Measurements from ENCODE around the gene DNAJB12.
"Not testable (repeated sequence)": the region's sequence is repeated elsewhere in the genome, so short reads cannot be mapped to it uniquely, and the experiment has no call there.

DNAJB12 gene

GRCh38 chr10:72386916-72387586, 32.3 kb upstream of the DNAJB12 start:
- Histone ChIP-seq H3K4me3 (ENCODE audit: low read depth, low read length) (no peak overlapping the region), H3K27ac (ENCODE audit: extremely low read depth, low read depth, low read length) (no peak overlapping the region), H3K9me3 (ENCODE audit: control insufficient read depth, insufficient read depth, low read depth, low read length) (no peaks in the 10 kb centered on the region), H3K36me3 (ENCODE audit: control insufficient read depth in 2 of 2, insufficient read depth in 1 of 2, low read length in 2 of 2) (no peaks in the 10 kb centered on the region), H3K4me1 (ENCODE audit: control insufficient read depth, insufficient read depth, low read length) (no peaks in the 10 kb centered on the region)
- no peak for TF ChIP-seq ZSCAN23 (tag by site-specific recombination; IDR thresholded peaks at IDR 0.05)
- no peak for TF ChIP-seq ZNF626 (tag by site-specific recombination; IDR thresholded peaks at IDR 0.05)
- no peak for TF ChIP-seq ZNF112 (tag by site-specific recombination; IDR thresholded peaks at IDR 0.05)
- TF ChIP-seq ZNF394 (tag by site-specific recombination; IDR thresholded peaks at IDR 0.05; ENCODE audit: borderline replicate concordance), result no peak
- TF ChIP-seq PRDM2 (tag by site-specific recombination; IDR thresholded peaks at IDR 0.05; ENCODE audit: borderline replicate concordance), result no peak
- TF ChIP-seq SP3 (tag by site-specific recombination; IDR thresholded peaks at IDR 0.05), result no peak
- no peak for TF ChIP-seq ZNF404 (tag by site-specific recombination; IDR thresholded peaks at IDR 0.05)
- TF ChIP-seq ZSCAN30 (tag by site-specific recombination; IDR thresholded peaks at IDR 0.05), result no peak
- TF ChIP-seq ZNF830 (tag by site-specific recombination; IDR thresholded peaks at IDR 0.05; ENCODE audit: low read depth), result no peak
- no peak for TF ChIP-seq ZNF571 (tag by site-specific recombination; IDR thresholded peaks at IDR 0.05)
- no peak for TF ChIP-seq ZBTB1 (tag by site-specific recombination; IDR thresholded peaks at IDR 0.05)
- no peak for TF ChIP-seq ZIC2 (tag by site-specific recombination; IDR thresholded peaks at IDR 0.05)
- no peak for TF ChIP-seq IKZF3 (tag by site-specific recombination; IDR thresholded peaks at IDR 0.05)
- no peak for TF ChIP-seq ZBTB7A (tag by site-specific recombination; IDR thresholded peaks at IDR 0.05; ENCODE audit: low read depth)
- TF ChIP-seq, protein P1, sequence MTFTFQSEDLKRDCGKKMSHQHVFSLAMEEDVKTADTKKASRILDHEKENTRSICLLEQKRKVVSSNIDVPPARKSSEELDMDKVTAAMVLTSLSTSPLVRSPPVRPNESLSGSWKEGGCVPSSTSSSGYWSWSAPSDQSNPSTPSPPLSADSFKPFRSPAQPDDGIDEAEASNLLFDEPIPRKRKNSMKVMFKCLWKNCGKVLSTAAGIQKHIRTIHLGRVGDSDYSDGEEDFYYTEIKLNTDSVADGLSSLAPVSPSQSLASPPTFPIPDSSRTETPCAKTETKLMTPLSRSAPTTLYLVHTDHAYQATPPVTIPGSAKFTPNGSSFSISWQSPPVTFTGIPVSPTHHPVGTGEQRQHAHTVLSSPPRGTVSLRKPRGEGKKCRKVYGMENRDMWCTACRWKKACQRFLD (tag by site-specific recombination; IDR thresholded peaks at IDR 0.05), result no peak
- TF ChIP-seq, protein P2, sequence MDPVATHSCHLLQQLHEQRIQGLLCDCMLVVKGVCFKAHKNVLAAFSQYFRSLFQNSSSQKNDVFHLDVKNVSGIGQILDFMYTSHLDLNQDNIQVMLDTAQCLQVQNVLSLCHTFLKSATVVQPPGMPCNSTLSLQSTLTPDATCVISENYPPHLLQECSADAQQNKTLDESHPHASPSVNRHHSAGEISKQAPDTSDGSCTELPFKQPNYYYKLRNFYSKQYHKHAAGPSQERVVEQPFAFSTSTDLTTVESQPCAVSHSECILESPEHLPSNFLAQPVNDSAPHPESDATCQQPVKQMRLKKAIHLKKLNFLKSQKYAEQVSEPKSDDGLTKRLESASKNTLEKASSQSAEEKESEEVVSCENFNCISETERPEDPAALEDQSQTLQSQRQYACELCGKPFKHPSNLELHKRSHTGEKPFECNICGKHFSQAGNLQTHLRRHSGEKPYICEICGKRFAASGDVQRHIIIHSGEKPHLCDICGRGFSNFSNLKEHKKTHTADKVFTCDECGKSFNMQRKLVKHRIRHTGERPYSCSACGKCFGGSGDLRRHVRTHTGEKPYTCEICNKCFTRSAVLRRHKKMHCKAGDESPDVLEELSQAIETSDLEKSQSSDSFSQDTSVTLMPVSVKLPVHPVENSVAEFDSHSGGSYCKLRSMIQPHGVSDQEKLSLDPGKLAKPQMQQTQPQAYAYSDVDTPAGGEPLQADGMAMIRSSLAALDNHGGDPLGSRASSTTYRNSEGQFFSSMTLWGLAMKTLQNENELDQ (tag by site-specific recombination; IDR thresholded peaks at IDR 0.05; ENCODE audit: low read depth), result no peak
- ChIA-PET POLR2A (no interaction called here), CTCF (no interaction called here)

DNA sequence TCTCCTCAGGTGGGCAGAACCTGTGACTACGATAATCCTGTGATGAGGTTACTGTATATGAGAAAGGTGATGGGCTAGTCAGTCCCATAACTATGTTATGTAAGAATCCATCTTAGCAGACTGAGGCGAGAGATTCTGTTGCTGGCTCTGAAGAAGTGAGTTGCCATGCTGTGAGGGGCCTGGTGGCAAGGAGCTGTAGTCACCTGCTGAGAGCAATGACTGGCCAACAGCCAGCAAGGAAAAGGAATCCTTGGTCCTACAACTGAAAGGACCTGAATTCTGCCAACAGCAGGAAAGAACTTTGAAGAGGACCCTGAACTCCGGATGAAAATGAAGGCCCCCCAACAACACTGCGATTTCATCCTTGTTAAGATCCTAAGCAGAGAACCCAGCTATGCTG, 31.0 kb upstream of the DNAJB12 start:
- H3K36me3 ChIP-seq (ENCODE audit: control insufficient read depth in 2 of 2, insufficient read depth in 1 of 2, low read length in 2 of 2), result no peaks in the 10 kb centered on the region
- no peak overlapping the region for H3K27ac ChIP-seq (ENCODE audit: extremely low read depth, low read depth, low read length)
- POLR2A ChIA-PET, result no interaction called here

DNA sequence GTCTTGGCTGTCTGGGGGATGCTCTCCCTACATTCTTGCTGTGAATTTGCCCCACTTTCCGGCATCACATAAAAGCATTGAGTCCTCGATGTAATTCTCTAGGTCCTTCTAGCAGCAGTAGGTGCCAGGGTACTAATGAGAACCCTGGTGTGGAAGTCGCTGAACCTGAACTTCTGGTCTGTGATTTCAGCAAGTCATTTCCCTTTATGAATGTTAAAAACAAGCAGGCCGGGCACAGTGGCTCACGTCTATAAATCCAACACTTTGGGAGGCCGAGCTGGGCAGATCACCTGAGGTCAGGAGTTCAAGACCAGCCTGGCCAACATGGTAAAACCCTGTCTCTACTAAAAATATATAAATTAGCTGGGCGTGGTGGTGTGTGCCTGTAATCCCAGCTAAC, 30.3 kb upstream of the DNAJB12 start:
- H3K4me1 ChIP-seq (ENCODE audit: control insufficient read depth, insufficient read depth, low read length); H3K36me3 ChIP-seq (ENCODE audit: control insufficient read depth in 2 of 2, insufficient read depth in 1 of 2, low read length in 2 of 2); H3K9me3 ChIP-seq (ENCODE audit: control insufficient read depth, insufficient read depth, low read depth, low read length); CTCF ChIA-PET; POLR2A ChIA-PET; H3K27ac ChIP-seq (ENCODE audit: extremely low read depth, low read depth, low read length); H3K4me3 ChIP-seq (ENCODE audit: low read depth, low read length): not testable (repeated sequence)

More for the DNA sequence above, 31.0 kb upstream of the DNAJB12 start:
- no peak for TF ChIP-seq HOXC10 (CRISPR knock-in tag; IDR thresholded peaks at IDR 0.05)
- no peak for TF ChIP-seq ZNF16 (tag by site-specific recombination; IDR thresholded peaks at IDR 0.05; ENCODE audit: low read depth)
- peak; percentile 60 for TF ChIP-seq ZIC2 (tag by site-specific recombination; IDR thresholded peaks at IDR 0.05)
- Histone ChIP-seq H3K9me3 (ENCODE audit: control insufficient read depth, insufficient read depth, low read depth, low read length) (no peaks in the 10 kb centered on the region), H3K4me3 (ENCODE audit: low read depth, low read length) (no peak overlapping the region), H3K4me1 (ENCODE audit: control insufficient read depth, insufficient read depth, low read length) (no peaks in the 10 kb centered on the region)
- CTCF ChIA-PET, result no interaction called here
